ENCODE measurements around the gene MBP. TPM values are rescaled to one million over a fixed set of nuclear protein-coding genes. Genes with fewer than 3 reads are reported as not detected.

Gene MBP
- total RNA-seq, 4 donors from 2014 or later, result 23.2 to 34.7 (median 28.2) TPM

DNA sequence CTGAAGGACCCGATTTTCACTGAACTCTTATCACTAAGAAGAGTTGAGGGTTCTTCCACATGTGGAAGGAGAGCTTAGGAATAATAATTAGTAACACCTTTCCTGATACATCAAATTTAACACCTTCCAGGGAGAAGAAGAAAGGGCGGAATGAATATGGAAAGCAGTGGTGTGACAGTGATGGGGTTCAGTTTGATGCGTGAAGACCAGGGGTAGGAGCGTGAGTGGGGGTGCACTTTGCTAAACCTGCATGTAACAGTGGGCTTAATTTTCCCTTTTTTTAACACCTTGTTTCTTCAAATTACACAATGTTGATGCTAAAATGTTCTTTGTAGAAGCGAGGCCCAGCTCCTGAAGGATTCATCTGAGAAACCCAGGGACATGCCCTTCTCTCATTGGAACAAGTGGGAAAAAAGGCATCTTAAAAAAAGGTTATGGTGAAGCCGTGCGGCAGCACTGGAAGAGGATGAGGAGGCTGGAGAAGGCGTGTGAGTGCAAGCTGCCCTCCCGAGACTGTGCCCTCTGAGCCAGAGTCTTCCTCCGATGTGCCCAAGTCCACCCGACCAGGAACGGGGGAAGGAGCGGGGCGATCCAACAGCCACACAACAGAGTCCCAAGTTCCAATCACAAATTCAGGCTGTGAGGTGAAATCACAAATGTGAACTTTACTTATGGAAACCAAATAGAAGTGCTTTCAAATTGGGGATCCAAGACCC, 80.8 kb downstream of the MBP start:
- WGBS, 2 donors (ENCODE audit: low coverage in 1 of 2), result 89 to 94% methylated on average over 7 to 14 of the region's 14 CpGs
- ATAC-seq, result no peak
- H3K27me3 ChIP-seq, result no peaks in the 10 kb centered on the region
- peaks cover 0 to 46% (median 13%) of the 10 kb centered on the region in 3 donors for H3K4me1 ChIP-seq
- H3K4me3 ChIP-seq, result no peak overlapping the region
- H3K27ac ChIP-seq, result peak overlapping the region in 1 of 4 donors; percentile 67
- TF ChIP-seq EP300 (IDR thresholded peaks at IDR 0.05), result no peak
- TF ChIP-seq, protein P1, sequence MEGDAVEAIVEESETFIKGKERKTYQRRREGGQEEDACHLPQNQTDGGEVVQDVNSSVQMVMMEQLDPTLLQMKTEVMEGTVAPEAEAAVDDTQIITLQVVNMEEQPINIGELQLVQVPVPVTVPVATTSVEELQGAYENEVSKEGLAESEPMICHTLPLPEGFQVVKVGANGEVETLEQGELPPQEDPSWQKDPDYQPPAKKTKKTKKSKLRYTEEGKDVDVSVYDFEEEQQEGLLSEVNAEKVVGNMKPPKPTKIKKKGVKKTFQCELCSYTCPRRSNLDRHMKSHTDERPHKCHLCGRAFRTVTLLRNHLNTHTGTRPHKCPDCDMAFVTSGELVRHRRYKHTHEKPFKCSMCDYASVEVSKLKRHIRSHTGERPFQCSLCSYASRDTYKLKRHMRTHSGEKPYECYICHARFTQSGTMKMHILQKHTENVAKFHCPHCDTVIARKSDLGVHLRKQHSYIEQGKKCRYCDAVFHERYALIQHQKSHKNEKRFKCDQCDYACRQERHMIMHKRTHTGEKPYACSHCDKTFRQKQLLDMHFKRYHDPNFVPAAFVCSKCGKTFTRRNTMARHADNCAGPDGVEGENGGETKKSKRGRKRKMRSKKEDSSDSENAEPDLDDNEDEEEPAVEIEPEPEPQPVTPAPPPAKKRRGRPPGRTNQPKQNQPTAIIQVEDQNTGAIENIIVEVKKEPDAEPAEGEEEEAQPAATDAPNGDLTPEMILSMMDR (IDR thresholded peaks at IDR 0.05), result no peak
- TF ChIP-seq POLR2AphosphoS5 (IDR thresholded peaks at IDR 0.05), result no peak
- TF ChIP-seq POLR2A (IDR thresholded peaks at IDR 0.05), result no peak
- H3K36me3 ChIP-seq, result peaks cover 0 to 7% of the 10 kb centered on the region in 2 donors
- H3K9me3 ChIP-seq, result no peaks in the 10 kb centered on the region

DNA sequence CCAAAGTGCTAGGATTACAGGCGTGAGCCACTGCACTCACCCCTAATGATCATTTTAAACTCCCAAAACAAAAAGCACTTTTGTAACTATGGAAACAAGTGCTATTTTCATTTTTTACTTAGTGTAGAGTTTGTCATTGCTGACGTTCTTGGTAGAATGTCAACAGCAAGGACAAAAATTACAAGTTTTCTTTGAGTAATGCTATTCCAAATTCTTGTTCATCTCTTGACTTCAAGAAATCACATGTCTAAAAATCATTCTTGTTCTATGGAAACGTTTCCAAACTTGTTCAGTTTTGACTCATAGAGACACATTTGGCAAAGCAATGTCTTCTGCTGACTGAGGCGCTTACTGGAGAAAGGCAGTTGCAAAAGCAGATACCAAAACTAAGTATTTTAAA, 82.6 kb downstream of the MBP start:
- TF ChIP-seq POLR2AphosphoS5 (IDR thresholded peaks at IDR 0.05), result peak; percentile 23
- TF ChIP-seq, protein P1 (IDR thresholded peaks at IDR 0.05), result no peak
- no peaks in the 10 kb centered on the region for H3K27me3 ChIP-seq
- peak; percentile 80 for ATAC-seq
- peaks cover 0 to 12% of the 10 kb centered on the region in 2 donors for H3K36me3 ChIP-seq
- no peak overlapping the region for H3K4me3 ChIP-seq
- WGBS, 2 donors (ENCODE audit: low coverage in 1 of 2), result 38 to 46% methylated on average over 3 to 4 of the region's 4 CpGs
- H3K27ac ChIP-seq, result peak overlapping the region in 3 of 4 donors; percentile 38 to 67 (median 53)
- H3K4me1 ChIP-seq, result peaks cover 0 to 28% (median 4%) of the 10 kb centered on the region in 3 donors
- H3K9me3 ChIP-seq, result no peaks in the 10 kb centered on the region

DNA sequence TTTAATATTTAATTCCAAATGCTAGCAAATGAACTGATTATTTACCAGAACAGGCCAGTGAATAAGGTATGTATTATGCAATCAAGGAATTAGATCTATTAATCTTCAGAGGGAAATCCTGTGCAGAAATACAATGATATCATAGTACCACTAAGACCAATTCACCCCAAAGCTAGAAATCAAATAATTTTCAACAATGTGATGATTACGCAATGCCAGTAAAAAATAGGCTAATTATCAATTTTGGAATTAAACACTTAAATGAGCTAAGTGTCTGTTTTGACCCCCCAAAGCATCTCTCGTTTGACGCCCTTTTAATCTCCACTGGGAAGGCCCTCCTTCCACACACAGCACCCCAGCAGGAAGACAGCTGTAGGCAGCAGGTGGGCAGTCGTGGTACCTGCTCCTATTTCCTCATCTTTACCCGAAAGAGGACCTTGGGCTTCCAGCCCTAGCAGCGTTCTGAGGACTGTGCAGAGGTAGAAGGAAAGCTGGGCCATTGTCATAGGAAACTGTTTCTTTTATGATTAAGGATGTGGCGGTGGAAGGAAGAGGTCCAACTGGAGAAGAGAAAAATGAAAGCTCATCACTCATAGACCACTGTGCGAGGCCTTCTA, 84.7 kb downstream of the MBP start:
- WGBS, 2 donors (ENCODE audit: low coverage in 1 of 2), result 75 to 90% methylated on average over 2 to 6 of the region's 8 CpGs
- Histone ChIP-seq H3K4me1 (peaks cover 0 to 8% (median 4%) of the 10 kb centered on the region in 3 donors), H3K27me3 (no peaks in the 10 kb centered on the region), H3K9me3 (no peaks in the 10 kb centered on the region), H3K36me3 (peaks cover 0 to 12% of the 10 kb centered on the region in 2 donors), H3K4me3 (no peak overlapping the region), H3K27ac (no peak overlapping the region)
- TF ChIP-seq, protein P1 (IDR thresholded peaks at IDR 0.05), result no peak
- no peak for TF ChIP-seq EP300 (IDR thresholded peaks at IDR 0.05)
- TF ChIP-seq POLR2A (IDR thresholded peaks at IDR 0.05), result no peak
- no peak for TF ChIP-seq POLR2AphosphoS5 (IDR thresholded peaks at IDR 0.05)
- ATAC-seq, result no peak

DNA sequence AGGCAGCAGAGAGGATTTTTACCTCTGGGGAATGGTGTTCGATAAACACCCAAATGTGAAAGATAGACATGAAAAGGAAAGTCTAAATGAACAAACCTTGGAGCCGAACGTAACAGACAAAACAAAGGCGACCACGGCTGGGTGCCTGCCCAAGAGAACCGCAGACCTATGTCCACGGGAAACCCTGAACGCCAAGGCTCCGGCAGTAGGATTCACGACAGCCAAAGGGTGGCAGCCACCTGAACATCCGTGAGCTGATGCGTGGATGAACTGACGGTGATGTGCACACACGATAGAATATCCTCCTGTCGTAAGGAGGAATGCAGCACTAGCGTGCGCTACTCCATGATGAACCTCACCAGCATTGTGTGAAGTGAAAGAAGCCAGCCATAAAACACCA, 85.6 kb downstream of the MBP start:
- Histone ChIP-seq H3K9me3 (no peaks in the 10 kb centered on the region), H3K27ac (no peak overlapping the region), H3K27me3 (no peaks in the 10 kb centered on the region), H3K4me1 (peaks cover 0 to 8% (median 0%) of the 10 kb centered on the region in 3 donors), H3K36me3 (peaks cover 0 to 12% of the 10 kb centered on the region in 2 donors), H3K4me3 (no peak overlapping the region)
- no peak for ATAC-seq
- 87% methylated on average over 17 of the region's 17 CpGs; no CpG with 5 or more reads in 1 of the 2 donors for WGBS, 2 donors (ENCODE audit: low coverage in 1 of 2)
- TF ChIP-seq POLR2AphosphoS5 (IDR thresholded peaks at IDR 0.05), result no peak
- TF ChIP-seq POLR2A (IDR thresholded peaks at IDR 0.05), result no peak
- no peak for TF ChIP-seq EP300 (IDR thresholded peaks at IDR 0.05)
- TF ChIP-seq, protein P1 (IDR thresholded peaks at IDR 0.05), result no peak
